AG04450 (cell line): ENCODE data around the gene GOLGA6A. TPM values are rescaled to one million over a fixed set of nuclear protein-coding genes. Genes with fewer than 3 reads are reported as not detected.

ENCODE experiments used
- CTCF ChIA-PET: fragments of 300-600, 350-600 bp; formaldehyde crosslinking; extraction: SDS; loops from one replicate; lab custom pipeline; 2022; ENCODE audit warnings: antibody characterized with exemption, inconsistent platforms; lab: Charles Lee
- POLR2A ChIA-PET: fragments of 350-600 bp; formaldehyde crosslinking; extraction: SDS; loops from one replicate; lab custom pipeline; 2021; ENCODE audit warnings: antibody characterized with exemption, inconsistent platforms; lab: Yijun Ruan, JAX
- DNase-seq: peaks from one replicate; pipeline ENCODE4 v3.0.0-alpha.2; 2011; ENCODE audit warnings: low read depth, low spot score
- H3K27ac ChIP-seq: one replicate; pipeline ENCODE4 v1.5.1; 2012; ENCODE audit warnings: low read depth, low read length, control low read depth
- H3K27me3 ChIP-seq: one replicate; pipeline ENCODE4 v1.6.0; 2012; ENCODE audit warnings: low read length; ENCODE audit not compliant: control insufficient read depth, insufficient read depth
- H3K4me3 ChIP-seq: 2 replicates; pipeline ENCODE4 v1.5.1; 2011; ENCODE audit warnings: mild to moderate bottlenecking, low read depth, low read length, control low read depth
- H3K9me3 ChIP-seq: 2 replicates; pipeline ENCODE4 v1.5.1; 2012; ENCODE audit warnings: low read length; ENCODE audit not compliant: control insufficient read depth, insufficient read depth
- polyA plus RNA-seq: library from polyadenylated mRNA; depleted of rRNA; stranded (reverse); fragments of >200 nt; gene quantifications from 2 replicates; pipeline ENCODE4 v1.2.3, GENCODE V29; 2011; rRNA removed
- small RNA-seq: library from RNA; depleted of rRNA; stranded (forward); fragments of <200 nt; gene quantifications from one replicate; pipeline ENCODE3, GENCODE V24; 2012; ENCODE audit warnings: low read depth; ENCODE audit not compliant: insufficient read length
- TF ChIP-seq, protein P1 (sequence below): IDR thresholded peaks from 2 replicates; pipeline ENCODE4 v1.5.1; 2011; ENCODE audit warnings: low read depth, low read length, control low read depth, inconsistent platforms

The GOLGA6A gene
- polyA plus RNA-seq, 1 experiment, result not detected

- no peaks in the 10 kb centered on the region; the same call in 1 of the 2 replicates for H3K9me3 ChIP-seq
- no peaks in the 10 kb centered on the region for H3K27me3 ChIP-seq
- H3K27ac ChIP-seq, result no peak overlapping the region
- DNase-seq, result no peak
- ChIA-PET POLR2A (no interaction called here), CTCF (interaction anchor here (1.0 kb wide), 1 partner anchor 14 kb away, joined by 3 read pairs; no protein-coding TSS in a partner anchor)
- H3K4me3 ChIP-seq, result no peak overlapping the region
- TF ChIP-seq, protein P1, sequence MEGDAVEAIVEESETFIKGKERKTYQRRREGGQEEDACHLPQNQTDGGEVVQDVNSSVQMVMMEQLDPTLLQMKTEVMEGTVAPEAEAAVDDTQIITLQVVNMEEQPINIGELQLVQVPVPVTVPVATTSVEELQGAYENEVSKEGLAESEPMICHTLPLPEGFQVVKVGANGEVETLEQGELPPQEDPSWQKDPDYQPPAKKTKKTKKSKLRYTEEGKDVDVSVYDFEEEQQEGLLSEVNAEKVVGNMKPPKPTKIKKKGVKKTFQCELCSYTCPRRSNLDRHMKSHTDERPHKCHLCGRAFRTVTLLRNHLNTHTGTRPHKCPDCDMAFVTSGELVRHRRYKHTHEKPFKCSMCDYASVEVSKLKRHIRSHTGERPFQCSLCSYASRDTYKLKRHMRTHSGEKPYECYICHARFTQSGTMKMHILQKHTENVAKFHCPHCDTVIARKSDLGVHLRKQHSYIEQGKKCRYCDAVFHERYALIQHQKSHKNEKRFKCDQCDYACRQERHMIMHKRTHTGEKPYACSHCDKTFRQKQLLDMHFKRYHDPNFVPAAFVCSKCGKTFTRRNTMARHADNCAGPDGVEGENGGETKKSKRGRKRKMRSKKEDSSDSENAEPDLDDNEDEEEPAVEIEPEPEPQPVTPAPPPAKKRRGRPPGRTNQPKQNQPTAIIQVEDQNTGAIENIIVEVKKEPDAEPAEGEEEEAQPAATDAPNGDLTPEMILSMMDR, result no peak
These were observed 59.5 kb downstream of the GOLGA6A start for GRCh38 chr15:74022706-74023470.

Small RNAs within 50 kb of the gene (small RNA-seq; reads per million reads assigned to genes)
- not detected for gene RN7SL429P

Other genes starting within 250 kb of the GOLGA6A start
- gene TBC1D21, start 209.0 kb downstream of the GOLGA6A start, polyA plus RNA-seq, result not detected in 2 replicates
- gene LOXL1, start 156.1 kb downstream of the GOLGA6A start, polyA plus RNA-seq, result 114 and 206 TPM in 2 replicates
- gene STOML1, start 90.3 kb downstream of the GOLGA6A start, polyA plus RNA-seq, result 7.3 and 10.0 TPM in 2 replicates
- gene PML, start 87.8 kb downstream of the GOLGA6A start, polyA plus RNA-seq, result 7.6 and 12.5 TPM in 2 replicates
- not detected in 2 replicates for gene ISLR2, start 48.0 kb upstream of the GOLGA6A start, polyA plus RNA-seq
- 2.3 and 3.0 TPM in 2 replicates for gene ISLR, start 91.2 kb upstream of the GOLGA6A start, polyA plus RNA-seq
- 0.07 and 0.12 TPM in 2 replicates for gene STRA6, start 120.2 kb upstream of the GOLGA6A start, polyA plus RNA-seq
- not detected in 2 replicates for gene CCDC33, start 153.8 kb upstream of the GOLGA6A start, polyA plus RNA-seq